Esophagus mucosa (tissue), 1 donor: Measurements from ENCODE around the gene CDCA8. TPM values are rescaled to one million over a fixed set of nuclear protein-coding genes. Genes with fewer than 3 reads are reported as not detected.
"Not testable (repeated sequence)": the region's sequence is repeated elsewhere in the genome, so short reads cannot be mapped to it uniquely, and the experiment has no call there.

Source experiments
- ATAC-seq: fragments of 200-7000 bp; cut with Tn5 transposase; one replicate; pipeline ENCODE4 v1.9.1; 2020
- total RNA-seq: library from RNA; stranded (reverse); gene quantifications from one replicate; pipeline ENCODE4 v1.2.4, GENCODE V29; 2023
- donor health status: DM: yes; HTN: yes; CAD: no.

Gene CDCA8
- total RNA-seq, 1 donor from 2014 or later, result 14.1 TPM

DNA sequence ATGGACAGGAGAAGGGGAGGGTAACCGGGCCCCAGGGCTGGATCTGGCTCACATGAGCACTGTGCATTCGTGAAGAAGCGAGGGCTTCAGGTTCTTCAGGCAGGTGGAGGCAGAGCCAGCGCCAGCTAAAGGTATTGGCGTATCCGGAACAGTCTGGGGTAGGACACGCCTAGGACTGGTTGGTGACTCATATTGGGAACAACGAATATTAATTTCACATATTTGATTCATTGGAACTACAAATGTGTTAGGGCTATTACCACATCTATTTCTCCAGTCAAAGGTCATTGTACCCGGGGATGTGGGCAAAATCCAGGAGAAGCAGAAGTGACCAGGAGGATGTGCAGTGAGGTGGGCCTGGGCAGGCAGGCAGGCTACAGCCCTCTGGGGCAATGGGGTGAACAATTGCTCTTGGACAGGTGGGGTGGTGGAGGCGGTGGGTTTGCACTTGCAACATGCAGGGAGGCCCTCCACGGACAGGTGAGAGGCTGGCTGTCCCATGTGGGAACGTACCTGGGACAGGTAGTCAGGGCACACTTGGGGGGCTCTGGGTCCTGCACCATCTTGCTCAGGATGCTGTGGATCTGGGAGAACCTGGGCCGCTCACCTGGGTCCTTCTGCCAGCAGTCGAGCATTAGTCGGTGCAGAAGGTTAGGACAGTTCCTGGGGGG, 26.7 kb downstream of the CDCA8 start:
- ATAC-seq, result peak; percentile 90

DNA sequence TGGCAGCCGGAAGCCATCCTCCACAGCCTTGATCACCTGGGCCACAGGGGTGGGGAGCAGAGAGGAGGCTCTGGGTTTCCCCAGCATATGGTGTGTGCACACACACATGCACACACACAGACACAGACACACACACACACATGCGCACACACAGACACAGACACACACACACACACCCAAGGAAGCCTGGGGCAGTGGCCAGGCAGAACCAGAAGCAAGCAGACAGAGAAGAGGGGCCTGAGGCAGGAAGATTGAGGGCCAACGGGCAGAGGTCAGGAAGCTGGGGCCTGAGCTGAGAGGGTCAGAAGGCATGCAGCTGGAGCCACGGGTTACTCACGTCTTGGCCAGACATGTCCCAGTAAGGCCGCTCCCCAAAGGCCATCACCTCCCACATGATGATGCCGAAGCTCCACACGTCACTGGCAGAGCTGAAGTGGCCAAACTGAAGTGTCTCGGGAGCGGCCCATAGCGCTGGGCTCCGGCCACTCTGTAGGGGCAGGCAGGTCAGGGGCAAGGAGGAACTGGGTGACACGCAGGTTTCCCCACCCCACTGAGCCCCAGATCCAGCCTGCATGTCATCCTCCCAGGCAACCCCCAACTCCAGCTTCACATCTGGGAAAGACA, 27.4 kb downstream of the CDCA8 start:
- ATAC-seq, result no peak

DNA sequence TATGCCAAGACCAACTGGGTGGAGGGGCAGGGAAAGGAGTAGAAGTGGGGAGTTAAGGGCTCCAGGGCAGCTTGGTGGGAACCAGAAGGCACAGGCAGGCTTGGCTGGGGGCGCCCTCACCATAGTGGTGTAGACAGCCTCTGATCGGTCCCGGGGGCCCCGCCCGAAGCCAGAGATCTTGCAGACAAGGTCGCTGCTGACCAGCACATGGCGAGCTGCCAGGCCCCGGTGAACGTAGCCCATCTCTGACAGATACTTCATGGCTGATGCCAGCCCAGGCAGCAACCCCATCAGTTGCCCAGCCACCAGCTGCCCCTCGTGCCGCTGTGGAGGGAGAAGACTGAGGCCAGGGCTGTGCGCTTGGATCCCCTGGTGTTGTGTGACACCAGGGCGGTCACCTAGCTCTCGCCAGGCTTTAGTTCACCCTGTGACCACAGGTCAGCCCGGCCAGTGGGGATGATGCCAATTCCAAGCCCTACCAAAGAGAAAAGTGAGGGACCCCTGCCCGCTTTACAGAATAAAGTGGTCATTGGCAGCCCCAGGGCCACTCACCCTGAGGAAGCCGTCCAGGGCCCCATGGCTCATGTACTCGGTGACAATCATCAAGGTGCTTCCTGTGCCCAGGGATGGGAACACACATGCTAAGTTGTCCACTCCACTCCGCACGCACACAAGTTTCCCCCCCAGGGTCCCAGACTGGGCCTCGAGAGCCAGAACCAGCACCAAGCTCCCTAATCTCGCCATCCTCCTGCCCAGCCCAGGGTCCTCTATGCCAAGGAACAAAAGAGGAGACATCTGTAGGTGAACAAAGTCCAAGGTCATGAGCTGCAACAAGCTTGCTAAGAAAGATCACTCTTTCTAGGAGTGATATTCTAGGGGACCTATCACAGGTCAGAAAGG, 28.2 kb downstream of the CDCA8 start:
- ATAC-seq, result no peak

DNA sequence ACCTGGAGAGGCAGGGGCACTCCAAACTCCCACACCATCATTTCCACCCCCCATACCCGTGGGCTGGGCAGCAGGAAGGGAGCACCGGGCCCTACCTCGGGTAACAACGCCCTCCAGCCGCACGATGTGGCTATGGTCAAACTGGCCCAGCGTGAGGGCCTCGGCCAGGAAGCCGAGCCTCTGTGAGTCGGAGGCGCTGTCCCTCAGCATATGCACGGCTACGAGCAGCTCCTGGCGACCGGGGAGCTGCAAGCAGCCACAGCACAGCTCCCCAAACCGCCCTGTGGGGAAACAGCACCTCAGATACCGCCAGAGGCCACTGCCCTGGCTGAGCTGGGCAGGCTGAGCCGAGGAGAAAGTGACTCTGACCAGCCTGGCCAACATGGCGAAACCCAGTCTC, 29.2 kb downstream of the CDCA8 start:
- no peak for ATAC-seq

DNA sequence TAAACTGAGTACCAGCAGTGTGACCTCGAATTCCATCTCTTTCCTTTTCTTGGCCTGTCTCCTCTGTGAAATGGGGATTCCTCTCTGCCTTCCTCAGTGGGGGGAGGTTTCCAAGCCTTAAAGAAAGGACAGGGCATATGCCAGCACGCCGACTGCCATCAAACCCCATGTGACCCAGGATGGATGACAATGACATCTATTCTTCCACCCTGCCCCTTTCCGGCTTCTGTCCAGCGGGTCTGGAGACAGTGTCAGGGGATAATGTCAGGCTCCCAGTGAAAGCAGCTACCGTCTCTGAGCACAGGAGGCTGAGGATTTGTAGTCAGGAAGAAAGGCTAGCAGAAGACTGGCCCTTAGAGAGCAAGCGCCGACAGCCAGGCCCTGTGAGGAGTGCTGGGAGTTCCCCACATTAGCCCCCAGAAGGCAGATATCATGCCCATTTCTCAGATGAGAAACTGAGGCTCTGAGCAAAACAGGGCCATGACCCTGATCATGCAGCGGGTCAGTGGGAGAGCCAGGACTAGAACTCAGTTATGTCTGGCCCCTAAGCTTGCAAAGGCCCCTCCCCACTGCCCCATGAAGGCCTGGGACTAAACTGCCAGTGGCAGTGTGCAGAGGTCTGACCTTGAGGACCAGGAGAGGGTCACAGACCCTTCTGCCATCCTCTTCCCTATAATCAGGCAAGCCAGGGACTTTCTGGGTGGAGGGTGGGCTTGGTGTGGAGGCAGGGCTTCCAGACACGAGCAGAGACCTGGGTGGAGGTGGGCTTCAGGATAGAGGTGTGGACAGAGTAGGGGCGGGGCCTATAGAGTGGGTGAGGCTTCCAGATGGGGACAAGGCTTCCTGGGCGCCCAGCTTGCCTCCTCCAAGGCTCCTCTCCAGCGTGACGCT, 30.1 kb downstream of the CDCA8 start:
- no peak for ATAC-seq

DNA sequence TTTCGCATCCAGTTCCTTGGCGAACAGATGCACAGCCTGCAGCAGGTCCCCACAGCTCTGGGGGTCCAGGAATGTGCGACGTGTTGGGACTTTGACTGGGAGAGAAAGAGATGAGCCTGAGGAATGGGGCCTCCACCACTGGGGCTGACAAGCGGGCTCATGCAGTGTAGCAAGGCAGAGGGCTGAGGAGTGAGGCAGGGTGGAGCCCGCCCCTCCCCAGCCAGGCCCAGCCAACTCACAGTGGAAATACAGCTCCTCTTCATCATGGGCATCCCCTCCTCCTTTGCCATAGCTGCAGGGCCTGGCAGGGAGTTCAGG, 30.7 kb downstream of the CDCA8 start:
- ATAC-seq, result no peak

DNA sequence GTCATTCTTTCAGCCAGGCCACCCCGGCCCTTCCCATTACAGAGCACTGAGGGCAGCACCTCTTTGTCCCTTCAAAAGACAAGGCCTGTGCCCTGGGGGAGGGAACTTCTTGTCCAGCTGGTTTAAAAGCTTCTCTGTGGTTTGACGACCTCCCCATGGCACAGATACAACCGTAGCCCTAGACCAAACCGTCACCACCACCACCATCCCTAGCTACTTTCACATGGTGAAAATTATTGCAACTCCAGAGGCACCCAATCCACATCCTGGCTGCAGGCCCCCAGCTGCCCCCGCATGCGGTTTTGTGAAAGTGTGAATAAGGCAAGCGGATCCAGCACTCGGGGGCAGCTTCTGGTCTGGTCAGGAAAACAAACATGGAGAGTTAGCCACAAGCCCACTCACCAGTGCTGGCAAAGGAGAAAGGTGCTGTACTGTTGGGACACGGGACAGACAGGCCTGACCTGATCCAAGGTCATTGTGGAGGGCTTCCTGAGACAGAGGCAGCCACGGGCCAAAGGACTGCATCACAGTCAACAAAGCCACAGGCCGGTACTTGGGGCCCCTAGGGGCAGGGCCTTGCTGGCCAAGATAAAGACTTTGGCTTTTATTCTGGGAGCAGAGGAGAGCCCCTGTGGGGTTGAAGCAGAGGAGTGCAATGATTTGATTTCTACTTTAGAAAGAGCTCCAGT, 31.2 kb downstream of the CDCA8 start:
- ATAC-seq, result no peak

DNA sequence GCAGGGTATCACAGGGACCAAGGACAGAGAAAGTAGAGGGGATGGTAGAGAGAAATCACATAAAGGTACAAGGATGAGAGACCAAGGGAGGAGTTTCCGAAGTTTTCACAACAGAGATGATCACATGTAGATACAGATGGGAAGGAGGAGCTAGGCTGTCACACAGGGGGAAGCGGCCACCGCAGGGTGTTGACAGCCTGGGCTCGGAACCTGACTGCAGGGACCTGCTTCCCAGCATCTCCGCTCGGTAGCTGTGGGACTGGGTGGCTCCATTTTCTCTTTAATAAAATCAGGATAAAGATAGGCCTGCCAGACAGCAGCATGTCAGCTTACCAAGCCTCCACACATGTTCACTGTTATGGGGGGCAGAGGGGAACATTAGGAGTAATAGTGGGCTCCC, 32.3 kb downstream of the CDCA8 start:
- no peak for ATAC-seq

DNA sequence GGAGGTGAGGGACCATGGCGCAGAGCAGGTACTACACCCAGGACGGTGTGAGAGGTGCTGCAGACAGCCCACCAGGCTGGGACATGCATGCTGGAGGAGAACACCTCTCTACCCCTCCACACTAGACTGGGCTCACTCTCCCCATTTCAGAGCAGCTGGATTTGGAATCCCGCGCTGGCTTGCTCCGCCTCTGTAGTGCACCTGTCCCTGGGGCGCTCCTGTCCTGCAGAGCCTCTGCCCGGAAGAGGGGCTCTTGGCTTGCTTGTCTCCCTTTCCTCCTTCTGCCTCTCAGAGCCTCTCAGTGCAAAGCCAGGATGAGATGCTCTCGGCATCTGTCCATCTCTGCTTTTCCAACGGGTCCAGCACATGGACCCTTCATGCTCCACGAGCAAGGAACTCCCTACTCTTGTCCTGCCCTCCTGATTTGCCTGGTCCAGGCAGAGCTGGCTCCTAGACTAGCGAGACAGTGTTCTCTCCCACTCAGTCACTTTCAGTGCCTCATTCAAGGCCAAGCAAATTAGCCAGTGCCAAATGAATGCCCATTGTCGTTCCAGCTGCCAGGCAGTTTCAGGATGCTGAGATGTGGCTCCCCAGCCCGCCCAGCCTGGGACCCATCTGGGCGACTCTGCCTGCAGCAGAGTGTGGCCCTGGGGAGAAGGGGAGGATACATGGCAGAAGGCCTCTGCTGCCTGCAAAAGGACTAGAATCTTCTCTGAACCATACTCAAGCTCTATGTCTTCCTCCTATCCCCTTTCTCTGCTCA, 33.7 kb downstream of the CDCA8 start:
- ATAC-seq, result no peak

DNA sequence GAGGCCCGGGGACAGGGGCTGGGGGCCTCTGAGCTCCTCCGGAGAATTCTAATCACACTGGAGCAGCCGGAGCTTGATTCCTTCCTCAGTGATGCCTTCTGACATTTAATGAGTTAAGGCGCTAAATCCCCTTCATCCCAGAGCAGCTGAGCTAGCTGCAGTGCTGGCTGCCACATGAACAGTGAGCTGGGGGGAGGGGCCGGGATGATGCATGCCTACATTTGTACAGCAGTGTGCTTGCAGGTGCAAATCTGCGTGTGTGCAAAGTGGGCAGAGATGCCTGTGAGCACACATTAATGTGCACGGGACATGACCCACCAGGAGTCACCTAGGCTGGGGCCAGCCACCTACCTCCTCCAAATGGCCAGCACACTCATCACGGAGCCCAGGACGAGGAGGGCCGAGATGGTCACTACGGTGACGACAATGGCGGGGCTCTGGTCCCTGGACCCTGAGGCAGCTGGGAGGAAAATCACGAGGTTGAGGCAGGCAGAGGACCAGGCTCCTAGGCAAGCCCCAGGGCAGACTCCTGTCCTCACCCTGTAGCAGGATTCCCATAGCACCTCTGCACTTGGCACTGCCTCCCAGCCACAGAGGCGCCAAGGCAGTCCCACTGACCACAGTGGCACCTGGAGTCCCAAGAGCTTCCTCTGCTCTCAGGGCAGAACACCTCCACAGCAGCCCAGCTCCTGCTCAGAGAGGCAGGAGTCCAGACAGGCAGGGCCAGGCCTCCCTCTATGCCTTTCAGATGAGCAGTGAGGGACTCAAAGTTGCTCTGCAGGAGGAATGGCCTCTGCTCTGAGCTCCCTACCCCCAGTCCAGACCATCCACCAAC, 34.7 kb downstream of the CDCA8 start:
- no peak for ATAC-seq

DNA sequence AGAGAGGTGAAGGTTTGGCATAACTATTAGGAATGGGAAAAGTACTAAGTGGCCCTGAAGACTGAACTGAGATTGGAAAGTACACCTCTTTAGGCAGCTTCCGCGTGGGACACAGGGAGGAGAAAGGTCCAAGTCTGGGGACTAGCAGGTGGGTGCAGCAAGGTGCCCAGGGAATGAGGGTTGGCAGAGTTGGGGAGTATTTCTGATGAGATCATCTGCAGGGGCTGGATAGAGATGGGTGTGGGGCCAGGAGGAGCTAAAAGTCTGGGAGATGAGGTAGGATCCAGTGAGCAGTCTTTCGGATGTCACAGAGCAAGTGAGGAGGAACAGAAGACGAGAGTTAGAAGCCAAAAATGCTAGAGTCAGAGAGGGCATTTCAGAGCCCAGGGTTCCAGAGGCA, 36.1 kb downstream of the CDCA8 start:
- no peak for ATAC-seq

DNA sequence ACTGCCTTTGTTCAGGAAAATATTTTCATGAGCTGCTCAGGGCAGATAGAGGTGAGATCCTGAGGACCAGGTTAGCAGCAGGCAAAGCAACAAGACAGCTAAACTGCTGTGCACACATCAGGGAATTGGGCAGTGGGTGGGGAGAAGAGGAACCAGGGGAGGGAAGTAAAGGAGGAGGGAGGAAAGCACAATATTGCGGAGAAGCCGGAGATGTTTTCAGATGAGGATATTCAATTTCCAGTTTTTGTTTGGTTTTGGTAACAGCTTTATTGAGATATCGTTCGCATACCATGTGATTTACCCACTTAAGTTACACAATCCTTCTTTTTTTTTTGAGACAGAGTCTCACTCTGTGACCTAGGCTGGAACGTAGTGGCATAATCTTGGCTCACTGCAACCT, 38.1 kb downstream of the CDCA8 start:
- no peak for ATAC-seq

DNA sequence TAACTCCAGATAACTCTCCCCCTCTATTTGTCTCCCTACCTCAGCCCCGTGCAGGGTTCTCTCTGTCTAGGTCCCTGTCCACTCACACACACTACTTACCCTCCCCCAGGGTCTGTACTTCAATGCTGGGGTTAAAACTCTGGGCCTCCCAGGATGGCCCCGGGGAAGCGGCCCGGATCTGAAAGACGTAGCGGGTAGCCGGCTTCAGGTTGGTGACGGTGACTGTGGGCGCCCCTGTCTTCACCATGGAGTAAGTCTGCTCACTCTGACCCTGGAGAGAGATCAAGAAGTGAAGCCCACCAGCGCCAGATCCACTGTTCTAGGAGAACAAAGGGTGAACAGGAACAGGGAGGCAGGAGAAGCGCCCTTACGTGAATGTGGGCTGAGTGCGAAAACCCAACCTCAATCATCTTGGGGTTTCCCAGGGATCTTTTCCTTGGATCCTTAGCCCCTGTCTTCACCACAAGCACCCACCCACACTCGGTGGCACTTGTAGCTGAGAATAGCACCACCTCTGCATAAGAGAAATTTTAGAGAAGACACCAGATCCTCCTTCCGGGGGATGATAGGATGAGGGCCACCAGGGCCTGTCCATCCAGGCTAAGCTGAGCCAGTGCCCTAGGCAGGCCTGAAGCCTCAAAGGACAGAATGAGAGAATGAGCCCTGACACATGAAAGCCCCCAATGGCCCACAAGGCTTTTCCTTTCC, 39.1 kb downstream of the CDCA8 start:
- ATAC-seq, result no peak

DNA sequence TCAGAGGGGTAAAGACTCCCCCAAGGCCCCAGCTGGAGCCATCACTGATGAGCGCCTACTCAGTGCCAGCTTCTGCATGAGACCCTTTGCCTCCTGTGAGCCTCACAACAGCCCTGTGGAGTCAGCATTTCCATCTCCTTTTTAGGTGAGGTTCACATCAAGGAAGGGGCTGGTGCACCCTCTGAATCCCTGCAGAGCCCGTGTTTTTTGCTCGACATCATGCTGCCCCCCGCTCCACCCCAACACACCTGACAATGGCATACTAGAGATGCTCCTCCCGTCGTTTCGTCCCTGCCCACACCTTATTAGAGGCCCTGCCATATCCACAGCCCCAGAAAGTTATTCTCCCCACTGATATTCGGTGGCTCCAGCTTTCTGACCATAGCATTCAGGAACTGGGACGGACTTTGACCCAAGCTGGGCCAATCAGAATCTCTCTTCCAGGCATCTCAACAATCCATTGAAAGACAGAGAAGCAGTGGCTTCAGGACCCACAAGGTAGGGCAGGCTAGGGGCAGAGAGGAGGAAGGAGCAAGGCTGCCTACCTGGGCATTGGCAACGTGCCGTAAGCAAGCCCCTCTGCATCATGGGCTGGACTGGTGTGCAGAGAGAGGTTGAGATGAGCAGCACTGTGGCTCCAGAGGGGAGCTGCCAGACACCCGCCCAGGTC, 39.9 kb downstream of the CDCA8 start:
- ATAC-seq, result no peak

DNA sequence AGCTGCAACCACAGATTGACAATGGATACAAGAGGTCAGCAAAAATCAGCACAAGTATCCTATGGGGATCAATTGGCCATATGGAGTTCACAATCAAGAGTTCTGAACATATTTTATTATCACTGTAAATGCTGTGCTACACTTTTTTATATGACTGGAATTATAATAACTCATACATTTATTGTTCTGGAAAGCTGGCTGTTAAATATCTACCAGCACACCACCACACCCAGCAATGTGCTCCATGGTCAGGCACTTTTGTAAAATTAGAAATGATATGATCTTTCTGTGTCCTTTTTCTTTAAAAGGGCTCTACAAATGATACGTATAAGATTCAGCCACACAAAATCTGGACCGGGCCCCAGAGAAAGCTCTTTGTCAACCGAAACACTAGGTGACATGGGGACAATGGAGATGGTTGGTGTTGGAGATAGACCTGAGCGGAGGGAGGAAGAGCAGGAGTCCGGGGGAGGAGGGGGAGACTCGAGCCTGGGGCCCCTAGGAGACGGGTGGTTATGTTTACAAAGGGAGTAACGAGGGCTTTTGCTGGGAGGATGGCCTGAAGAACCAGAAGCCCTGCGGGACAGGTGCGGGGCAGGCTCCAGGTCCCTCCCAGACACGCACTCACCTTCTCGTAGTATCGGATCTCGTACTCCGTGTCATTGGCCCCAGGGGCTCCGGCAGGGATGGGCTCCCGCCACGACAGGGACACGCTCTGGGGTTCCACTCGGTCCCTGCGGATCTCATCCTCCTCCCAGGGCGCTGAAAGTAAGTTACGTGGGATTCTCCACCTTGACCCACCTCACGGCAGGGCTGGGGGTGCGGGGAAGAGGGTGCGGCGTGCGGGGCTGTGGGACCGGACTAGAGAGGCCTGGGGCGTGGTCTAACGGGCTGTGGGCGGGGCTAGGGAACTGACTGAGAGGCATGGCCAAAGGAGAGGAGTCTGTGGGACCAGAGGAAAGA, 42.6 kb downstream of the CDCA8 start:
- ATAC-seq, result no peak

DNA sequence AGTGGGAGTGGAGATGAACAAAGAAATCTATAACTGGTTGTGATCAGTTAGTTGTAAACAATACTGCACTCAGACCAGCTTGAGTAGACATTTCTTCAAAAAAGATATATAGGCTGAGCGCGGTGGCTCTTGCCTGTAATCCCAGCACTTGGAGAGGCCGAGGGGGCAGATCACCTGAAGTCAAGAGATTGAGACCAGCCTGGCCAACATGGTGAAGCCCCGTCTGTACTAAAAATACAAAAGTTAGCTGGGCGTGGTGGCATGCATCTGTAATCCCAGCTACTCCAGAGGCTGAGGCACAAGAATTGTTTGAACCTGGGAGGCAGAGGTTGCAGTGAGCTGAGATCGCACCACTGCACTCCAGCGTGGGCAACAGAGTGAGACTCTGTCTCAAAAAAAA, 45.7 kb downstream of the CDCA8 start:
- ATAC-seq, result not testable (repeated sequence)

DNA sequence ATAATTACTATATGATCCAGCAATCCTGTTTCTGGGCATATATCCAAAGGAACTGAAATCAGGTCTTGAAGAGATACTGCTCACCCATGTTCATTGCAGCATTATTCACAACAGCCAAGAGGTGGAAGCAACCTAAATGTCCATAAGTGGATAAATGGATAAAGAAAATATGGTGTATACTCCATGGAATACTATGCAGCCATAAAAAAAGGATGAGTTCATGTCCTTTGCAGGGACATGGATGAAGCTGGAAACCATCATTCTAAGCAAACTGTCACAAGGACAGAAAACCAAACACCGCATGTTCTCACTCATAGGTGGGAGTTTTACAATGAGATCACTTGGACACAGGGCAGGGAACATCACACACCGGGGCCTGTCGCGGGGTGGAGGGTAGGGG, 46.3 kb downstream of the CDCA8 start:
- ATAC-seq, result not testable (repeated sequence)

DNA sequence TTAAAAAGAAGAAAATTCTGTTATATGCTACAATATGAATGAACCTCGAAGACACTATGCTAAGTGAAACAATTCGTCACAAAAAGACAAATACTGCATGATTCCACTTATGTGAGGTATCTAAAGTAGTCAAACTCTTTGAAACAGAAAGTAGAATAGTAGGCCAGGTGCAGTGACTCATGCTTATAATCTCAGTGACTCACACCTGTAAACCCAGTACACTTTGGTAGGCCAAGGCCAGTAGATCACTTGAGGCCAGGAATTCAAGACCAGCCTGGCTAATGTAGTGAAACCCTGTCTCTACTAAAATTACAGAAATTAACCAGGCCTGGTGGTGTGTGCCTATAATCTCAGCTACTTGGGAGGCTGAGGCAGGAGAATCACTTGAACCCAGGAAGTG, 46.9 kb downstream of the CDCA8 start:
- peak; percentile 95 for ATAC-seq
